ENCODE results near the gene CFAP298. TPM values are rescaled to one million over a fixed set of nuclear protein-coding genes. Genes with fewer than 3 reads are reported as not detected.

Gene CFAP298
- polyA plus RNA-seq, 12 donors = 24.0 to 38.5 (median 28.6) TPM; not detected in 1

DNA sequence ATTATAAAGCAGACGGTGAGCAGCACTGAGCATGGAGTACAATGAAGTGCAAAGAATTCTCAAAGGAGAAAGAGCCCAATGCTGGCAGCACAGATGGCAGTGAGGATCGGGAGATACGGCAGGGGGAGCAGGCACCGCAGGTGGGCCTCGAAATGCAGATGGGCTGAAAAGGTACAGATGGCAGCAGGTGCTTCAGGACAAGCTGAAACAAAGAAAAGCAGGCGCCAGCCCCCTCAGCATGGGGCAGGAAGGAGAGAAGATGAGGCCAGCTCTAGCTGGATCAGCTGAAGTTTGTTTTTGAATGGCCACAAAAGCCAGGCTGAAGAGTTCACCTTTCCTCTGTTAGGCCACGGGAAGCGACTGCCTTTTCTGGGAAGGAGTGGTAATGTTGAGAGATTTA, 7.7 kb downstream of the CFAP298 start:
- DNase-seq = no peak

DNA sequence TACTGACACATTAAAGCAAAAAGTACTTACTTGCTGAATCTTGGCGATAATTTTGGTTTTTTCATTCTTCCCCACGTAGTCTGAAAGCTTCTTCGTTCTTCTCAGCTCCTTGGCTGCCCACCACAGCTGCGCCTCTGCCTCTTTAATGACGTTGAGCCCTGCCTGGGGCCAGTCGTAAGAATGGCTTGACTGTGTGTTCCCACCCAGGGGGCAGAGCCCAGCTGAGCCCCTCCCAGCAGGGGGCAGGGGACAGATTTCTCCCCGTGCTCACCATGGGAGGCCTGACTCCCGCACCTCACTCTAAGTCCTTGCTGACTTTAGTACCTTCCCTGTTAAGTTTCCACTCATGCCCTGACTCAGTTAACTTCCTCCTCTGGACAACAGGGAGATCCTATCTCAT, 9.0 kb downstream of the CFAP298 start:
- no peak for DNase-seq

DNA sequence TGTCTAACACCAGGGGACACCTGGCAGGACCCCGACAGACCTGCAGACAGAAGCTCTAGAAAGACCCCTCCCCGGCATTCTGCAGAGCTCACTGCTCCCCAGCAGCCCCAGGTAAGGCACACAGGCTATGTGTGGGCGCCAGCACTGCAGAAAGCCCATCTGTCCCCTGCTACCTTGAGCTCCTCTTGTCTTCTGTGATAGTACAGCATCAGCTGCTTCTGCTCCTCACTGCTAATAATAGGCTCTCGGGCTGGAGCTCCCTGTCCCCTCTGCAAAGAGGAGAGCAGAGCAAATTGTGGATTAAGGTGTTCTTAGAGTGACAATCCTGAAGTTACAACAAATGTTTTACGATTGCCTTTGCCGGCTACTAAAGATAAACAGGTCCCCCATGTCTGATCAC, 10.1 kb downstream of the CFAP298 start:
- DNase-seq = no peak

DNA sequence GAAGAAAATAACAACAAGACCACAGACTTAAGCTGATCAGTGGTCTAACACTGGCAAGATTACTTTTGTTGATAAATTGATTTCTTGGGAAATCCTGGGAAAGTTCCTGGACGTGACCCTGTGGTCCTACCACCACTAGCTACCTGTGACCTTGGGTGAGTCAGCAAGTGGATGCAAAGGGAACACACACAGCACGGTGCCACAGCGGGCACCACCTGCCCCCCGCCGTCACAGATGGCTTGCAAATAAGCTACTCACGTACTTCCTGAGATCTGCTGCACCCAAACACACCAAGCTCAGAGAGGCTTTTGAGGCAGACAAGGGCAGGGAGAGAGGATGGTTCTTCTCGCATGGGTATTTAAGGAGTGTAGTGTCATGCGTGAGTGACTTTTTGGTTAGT, 12.7 kb downstream of the CFAP298 start:
- DNase-seq = no peak

DNA sequence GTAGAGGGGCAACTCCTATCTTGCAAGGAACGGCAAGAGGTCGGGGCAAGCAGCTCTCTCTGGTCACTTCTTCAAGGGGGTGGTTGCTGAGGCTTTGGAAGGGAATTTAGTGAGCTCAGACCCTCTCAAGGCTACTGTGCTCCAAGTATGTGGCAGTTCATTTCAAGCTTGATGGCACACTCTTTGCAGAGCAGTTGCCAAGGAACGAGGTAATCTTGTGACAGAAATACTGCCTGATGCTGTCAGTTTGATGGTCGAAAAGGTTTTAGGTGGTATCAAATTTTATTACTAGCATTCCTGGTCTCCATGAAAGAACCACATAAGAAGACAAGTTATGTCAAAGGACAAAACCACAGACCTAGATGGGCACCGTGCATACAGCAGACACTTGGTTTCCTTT, 13.1 kb downstream of the CFAP298 start:
- DNase-seq = no peak

DNA sequence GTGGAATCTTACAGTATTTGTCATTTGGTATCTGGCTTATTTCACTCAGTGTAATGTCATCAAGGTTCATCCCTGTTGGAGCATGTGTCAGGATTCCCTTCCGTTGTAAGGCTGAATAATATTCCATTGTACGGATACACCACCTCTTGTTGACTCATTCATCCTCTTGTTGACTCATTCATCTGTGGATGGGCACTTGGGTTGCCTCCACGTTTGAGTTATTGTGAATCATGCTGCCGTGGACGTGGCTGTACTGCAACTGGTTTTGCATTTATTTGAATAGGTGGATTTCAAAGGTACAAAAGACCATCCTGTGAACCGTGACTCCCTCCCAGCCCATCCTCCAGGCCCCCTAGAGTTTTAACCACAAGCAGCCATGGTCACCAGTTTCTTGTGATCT, 15.0 kb downstream of the CFAP298 start:
- no peak for DNase-seq

DNA sequence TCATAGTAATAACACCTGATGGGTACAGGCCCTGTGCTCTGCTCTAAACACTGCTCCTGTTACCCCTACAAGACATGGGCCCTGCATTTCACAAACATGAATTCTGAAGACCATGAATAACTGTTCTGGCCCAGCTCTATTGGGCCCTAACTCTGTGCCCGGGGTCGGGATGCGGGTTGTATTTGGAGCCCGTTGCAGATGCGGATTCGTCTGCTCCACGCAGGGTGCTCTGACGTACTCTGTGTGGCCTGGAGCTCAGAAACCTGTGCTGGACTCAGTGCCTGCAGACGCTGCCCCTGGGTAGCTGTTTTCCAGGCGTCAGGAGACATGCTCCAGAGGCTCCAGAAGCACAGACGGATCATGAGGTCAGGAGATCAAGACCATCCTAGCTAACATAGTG, 16.7 kb downstream of the CFAP298 start:
- no peak for DNase-seq

DNA sequence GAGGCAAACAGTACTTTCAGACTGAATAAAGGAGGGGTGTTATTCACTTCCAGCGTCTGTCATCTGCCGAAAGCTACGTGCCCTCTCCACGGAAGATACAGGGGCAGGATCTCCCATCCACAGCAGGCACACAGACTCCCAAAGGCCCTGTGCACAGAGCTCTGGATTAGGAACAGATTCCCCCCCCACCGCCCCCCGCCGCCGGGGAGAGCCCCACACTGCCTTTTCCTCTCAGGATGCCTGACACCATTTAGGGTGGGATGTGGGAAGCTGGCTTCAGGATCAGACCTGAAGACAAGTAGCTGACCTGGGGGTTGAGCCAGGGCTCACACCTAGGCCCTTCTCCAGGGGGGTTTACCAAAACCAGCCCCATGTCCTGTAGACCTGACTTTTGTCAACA, 18.5 kb downstream of the CFAP298 start:
- no peak for DNase-seq

DNA sequence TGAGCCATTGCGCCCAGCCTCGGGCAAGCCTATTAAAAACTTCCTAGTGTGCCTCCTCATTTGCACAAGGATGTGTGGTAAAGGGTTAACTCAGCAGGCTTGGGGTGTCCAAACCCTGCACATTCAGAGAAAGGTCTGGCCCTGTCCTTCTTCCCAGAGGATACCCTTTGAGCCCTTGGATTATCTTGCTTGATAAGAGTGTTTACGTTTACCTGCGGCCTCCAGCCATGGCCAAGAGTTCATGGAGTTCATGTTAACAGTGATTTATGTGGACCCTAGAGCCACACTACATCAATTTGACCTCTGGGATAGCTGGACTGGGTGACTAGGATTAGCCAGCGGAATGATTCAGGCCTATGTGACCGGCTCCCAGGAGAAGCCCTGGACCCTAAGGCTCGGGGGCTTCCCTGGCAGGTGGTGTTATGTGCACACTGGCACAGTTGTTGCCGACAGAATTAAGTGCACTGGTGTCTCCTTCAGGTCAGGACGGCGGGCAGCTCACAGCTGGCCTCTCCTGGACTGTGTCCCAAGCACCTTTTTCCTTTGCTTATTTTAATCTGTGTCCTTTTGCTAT, 19.2 kb downstream of the CFAP298 start:
- no peak for DNase-seq

DNA sequence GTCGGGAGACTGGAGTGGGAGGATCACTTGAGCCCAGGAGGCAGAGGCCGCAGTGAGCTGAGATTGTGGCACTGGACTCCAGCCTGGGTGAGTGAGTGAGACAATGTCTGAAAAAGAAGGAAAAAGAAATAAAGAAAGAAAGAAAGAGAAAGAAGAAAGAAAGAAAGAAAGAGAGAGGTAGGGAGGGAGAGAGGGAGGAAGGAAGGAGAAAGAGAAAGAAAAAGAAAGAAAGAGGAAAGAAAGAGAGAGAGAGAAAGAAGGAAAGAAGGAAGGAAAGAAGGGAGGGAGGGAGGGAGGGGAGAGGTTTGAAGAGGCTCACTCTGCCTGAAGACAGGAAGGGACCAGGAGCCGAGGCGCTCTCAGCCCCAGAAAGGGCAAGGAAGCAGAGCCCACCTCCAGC, 22.0 kb downstream of the CFAP298 start:
- DNase-seq = no peak

DNA sequence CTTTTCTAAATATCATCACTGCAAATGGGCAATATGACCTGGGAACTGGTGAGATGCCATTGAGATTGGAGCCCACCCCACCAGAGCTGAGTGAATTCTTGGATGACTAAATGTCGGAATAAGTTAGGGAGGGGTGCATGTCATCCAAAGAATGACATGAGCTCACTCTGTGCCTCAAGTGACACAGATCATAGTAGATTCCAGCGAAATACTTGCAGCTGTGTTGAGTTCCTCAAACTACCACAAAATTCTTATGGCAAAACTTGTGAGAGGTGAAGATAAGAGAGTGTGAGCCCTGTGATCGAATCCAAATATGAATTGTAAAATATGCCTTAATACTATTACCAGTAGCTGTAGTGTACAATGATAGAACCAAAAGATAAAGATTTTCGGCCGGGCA, 24.5 kb downstream of the CFAP298 start:
- DNase-seq = no peak

DNA sequence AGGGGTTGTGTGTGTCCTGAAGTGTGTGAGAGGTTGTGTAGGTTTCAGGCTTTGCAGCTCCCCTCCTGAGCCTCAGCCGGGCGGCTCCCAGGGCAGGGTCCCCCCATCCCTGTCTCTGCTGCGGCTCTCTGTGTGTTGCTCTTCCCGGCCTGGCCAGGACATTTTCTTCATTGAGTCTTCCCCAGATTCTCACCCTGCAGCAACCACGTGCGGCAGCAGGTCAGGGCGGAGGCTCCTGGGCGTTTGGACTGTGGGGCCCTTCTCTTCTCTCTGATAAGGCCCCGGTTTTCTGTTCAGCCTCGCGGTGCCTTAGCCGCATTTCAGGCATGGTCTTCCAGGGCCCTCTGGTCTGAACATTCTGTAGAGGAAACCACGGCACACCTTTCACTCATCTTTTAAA, 25.1 kb downstream of the CFAP298 start:
- DNase-seq = no peak

DNA sequence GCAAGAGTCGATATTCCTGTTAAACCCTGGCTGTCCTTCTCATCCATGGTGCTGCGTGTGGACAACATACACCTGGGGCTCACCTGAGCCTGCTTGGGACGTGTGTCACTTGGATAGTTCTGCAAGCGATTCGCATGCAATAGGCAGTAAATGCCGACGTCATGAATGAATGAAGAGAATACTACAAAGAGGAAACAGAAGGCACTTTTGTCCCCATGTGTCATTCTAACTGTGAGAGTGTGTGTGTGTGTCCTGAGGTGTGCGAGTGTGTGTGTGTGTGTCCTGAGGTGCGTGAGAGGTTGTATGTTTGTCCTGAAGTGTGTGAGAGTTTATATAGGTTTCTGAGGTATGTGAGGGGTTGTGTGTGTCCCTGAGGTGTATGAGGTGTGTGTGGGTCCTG, 26.2 kb downstream of the CFAP298 start:
- no peak for DNase-seq

DNA sequence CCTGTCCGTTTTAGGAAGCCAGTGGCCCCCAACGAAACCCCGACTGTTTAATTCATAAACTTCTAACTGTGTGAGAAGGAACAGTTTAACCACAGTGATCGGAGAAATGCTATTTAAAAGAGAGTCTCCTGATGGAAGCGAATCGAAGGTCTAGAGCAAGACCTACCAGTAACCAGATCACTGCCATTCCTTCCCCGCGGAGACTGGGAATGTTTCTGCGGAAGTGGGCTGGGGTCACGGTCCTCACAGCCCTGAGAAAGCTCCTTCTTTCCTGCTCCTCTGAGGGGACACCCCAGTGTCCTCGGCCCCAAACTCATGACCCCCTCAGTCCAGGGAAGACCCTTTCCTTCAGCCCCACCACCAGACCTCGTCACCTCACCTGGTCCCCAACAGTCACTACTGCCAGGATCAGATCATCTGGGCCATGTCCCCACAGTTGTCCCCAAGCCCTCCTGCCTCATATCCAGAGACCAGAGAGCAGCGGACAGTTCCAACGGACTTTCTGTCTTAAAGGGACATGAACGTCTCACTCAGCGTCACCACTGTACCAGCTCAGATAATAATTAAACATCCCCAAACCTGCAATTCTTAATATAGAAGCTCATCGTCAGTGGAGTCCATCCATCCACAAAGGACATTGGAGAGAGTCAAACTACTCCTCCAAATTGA, 27.0 kb downstream of the CFAP298 start, which contains the start of gene TCP10L:
TSS of gene TCP10L (minus strand) at position 482 of the 669 bp plus-strand sequence. CDS start 1,219 bp downstream, outside the sequence.
- no peak for DNase-seq

DNA sequence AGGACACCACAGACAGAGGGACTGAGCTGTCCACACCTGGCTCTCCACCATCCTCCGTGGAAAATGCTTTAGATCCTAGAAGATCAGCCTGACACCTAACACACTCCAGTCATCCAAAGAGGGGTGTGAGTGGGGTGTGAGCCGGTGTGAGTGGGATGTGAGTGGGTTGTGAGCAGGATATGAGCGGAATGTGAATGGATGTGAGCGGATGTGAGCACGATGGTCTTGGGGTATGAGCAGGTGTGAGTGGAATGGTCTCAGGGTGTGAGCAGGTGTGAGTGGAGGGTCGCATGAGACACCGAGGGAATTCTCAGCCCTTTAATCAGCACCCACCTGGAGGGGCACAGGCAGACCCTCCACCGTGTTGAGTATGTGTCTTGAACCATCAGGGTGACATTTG, 27.7 kb downstream of the CFAP298 start:
- DNase-seq = no peak

DNA sequence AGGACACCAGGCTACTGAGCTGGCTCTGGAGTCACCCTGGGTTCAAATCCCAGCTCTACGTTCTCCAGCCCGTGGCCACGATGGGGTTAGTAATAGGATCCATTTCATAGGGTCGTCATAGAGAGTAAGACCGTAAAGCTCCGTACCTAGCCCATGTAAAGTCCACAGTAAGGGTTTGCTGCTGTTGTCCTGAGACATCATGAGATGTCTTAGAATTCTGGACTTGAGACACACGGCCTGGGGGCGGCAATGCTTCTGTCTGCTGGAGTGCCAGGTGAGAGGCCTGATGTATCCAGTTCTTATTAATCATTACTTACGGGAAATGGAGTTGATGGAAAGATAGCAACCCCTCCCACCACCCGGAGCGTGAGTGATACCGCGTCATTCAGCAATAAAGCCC, 30.4 kb downstream of the CFAP298 start:
- no peak for DNase-seq

DNA sequence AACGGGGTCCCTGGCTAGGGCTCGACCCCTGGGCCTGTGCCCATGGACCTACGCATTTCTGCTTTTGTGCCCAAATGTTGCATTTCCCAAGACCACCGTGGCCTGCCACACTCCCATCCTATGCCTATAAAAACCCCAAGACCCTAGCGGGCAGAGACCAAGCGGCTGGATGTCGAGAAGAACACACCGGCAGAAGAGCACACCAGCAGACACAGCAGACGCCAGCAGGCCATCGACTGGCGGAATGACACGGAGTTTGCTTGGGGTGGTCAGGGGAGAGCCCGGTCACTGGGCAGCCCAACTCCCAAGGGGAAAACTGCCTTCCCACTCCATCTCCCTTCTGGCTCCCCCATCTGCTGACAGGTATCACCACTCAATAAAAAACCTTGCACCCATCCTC, 31.2 kb downstream of the CFAP298 start:
- DNase-seq = no peak

DNA sequence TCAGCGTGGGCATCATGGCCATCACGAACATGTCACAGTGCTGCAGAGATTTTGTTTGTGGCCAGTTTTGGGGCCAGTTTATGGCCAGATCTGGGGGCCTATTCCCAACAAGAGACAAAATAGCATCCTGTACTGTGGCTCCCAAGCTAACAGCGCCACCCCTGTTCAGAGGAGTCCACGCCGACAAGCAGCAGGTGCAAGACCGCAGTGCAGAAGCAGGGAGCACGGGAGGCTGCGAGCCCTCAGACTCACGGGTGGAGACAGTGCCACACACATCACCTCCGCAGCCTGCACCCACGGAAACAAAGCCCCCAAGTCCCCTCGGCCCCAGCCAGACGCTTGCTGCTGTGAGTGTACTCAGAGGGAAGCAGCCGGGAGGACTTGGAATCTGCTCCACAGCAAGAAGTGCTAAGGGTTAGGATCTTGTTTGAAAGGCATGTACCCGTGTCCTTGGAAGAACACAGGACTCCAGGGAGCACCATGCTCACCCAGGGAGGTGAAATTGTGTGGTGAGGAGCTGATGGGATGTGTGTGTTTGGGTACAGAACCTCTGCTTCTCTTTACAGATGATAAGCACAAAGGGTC, 34.0 kb downstream of the CFAP298 start:
- DNase-seq = no peak

DNA sequence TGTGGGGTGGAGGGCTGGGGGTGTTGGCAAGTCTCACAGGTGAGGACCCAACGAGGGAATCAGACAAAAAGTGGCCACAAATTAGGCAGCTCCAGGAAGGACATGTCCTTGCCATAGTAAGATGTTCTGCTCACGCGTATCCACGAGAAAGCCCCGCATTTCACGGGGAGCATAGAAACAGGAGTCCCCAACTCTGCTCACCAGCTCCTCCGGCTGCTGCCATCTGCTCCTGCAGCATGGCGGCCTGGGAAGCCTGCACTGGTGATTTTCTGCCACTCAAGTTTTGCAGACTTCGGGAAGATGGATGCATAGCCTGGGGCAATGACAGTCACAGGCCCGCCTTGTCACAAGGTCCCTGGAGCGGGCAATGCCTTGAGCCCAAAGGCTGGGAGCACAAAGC, 36.2 kb downstream of the CFAP298 start:
- no peak for DNase-seq

DNA sequence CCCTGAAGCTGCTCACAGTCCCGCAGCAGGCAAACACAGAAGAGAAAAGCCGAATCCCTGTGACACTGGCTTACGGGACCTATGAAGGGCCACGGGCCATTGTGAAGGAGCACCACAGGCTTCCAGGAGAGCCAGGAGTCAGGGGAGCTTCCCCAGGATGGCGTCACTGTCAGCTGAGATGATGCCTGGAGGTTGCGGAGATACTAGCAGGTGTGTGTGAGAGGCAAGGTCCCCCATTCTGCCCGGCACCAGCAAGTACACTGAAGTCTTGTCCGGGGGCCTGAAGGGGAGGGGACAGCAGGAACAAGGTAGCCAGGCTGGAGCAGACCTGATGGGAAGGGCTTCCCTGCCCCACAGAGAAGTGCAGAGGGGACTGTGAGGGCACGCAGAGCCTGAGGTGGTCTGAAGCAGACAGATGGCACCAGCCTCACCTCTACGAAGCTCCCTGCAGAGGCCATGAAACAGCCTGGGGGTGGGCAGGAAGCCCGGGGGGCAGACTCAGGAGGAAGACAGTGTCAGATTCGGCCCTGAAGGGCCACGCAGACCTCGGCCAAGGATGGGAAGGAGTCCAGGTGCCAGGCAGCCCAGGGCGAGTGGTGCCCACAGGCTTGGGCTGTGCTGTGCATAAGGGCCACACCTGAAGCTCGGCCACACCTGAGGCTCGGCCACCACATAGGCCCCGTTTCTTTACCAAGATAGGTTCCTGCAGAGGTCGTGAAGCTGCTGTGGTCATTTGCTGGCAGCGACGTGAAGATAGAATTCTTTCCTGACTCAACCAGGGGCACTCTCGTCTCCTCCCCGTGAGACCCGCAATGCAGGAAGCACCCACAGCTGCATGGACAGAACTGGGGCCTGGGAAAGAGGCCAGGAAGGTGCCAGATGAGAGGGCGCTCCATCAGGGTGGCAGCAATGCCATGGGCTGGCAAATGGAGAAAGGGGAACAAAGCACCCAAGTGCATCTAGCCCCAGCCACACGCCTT, 36.9 kb downstream of the CFAP298 start:
- no peak for DNase-seq

DNA sequence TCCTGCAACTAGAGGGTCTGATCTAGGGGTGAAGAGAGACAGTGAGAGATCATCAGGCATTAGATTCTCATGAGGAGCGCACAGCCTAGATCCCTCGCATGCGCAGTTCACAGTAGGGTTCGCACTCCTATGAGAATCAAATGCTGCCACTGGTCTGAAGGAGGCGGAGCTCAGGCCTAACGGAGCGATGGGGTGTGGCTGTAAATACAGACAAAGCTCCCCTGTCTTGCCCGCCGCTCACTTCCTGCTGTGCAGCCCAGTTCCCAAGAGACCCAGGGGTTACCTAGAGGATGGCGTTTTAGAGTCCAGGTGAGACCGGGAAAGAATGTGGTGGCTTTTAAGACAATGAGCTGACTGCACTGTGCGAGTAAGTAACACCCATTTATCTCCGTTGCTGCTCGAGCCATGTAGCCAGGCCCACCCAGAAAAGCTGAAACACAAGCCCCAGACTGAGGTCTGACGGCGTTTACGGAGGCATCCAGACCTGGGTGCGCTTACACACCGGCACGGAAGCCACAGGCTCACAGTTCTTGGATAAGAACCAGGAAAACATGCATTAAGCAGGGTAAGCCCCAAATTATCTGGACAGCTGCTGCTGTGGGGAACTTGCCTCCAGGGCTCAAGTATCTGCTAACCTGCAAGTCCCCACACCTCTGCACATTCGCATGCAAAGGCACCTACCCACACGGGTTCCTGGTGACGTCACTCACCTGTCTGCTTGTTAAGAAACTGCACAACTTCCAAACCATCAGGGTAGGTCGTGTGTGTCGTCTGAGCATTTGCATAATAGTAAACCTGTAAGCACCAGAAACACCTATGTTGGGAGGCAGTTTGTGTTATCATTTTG, 39.4 kb downstream of the CFAP298 start:
- no peak for DNase-seq
